Testis (tissue), 3 donors: ENCODE data around the gene MAP1LC3B. TPM values are rescaled to one million over a fixed set of nuclear protein-coding genes. Genes with fewer than 3 reads are reported as not detected.

ENCODE experiments used
- DNase-seq: peaks from one replicate; pipeline ENCODE4 v3.0.0-alpha.2; 2019
- H3K27ac ChIP-seq, 2 donors: fragments of 200-600 bp; sonication (generic); one replicate each; pipeline ENCODE4 v1.5.1; 2019
- H3K27me3 ChIP-seq: fragments of 200-600 bp; sonication (generic); one replicate; pipeline ENCODE4 v1.5.1; 2019
- H3K36me3 ChIP-seq: fragments of 200-600 bp; sonication (generic); one replicate; pipeline ENCODE4 v1.5.1; 2017; ENCODE audit warnings: low read depth; ENCODE audit errors: missing control alignments
- H3K4me1 ChIP-seq: fragments of 200-600 bp; sonication (generic); one replicate; pipeline ENCODE4 v1.5.1; 2019
- H3K4me3 ChIP-seq, 2 donors: fragments of 200-600 bp; sonication (generic); one replicate each; pipeline ENCODE4 v1.5.1; 2017 to 2019
- H3K9me3 ChIP-seq: fragments of 200-600 bp; sonication (generic); one replicate; pipeline ENCODE4 v1.5.1; 2017
- CTCF ChIP-seq, 3 experiments: fragments of 450-650 bp in 2 of 3; fragments of 200-600 bp in 1 of 3; sonication (generic) in 1 of 3; IDR thresholded peaks; one replicate each; pipeline ENCODE4 v1.5.1; 2016 to 2019; ENCODE audit warnings: antibody characterized with exemption in 3 of 3, mild to moderate bottlenecking in 2 of 3, moderate library complexity in 1 of 3
- POLR2A ChIP-seq: fragments of 450-650 bp; IDR thresholded peaks from one replicate; pipeline ENCODE4 v1.6.1; 2017; ENCODE audit warnings: antibody characterized with exemption, mild to moderate bottlenecking, moderate library complexity
- WGBS, 2 donors: methylation state at CpG; one replicate each; pipeline ENCODE4 v1.1.5; 2018; 5-methylcytosine and 5-hydroxymethylcytosine counted together
- intact Hi-C: fragments of 100-400 bp; cut with DNase I; formaldehyde crosslinking; loops from one replicate; pipeline ENCODE4 v1.15.1; 2023; ENCODE audit warnings: low total_unique reads
- polyA plus RNA-seq: library from polyadenylated mRNA; stranded (reverse); fragments of 350-450 nt; fragmentation: Illumina TruSeq; extraction: RNeasy Lipid Tissue Mini Kit (QIAGEN cat#74804); gene quantifications from one replicate; pipeline ENCODE4 v1.2.3, GENCODE V29; 2014; ENCODE audit warnings: low read depth, low replicate concordance; ENCODE audit not compliant: insufficient read depth
- total RNA-seq, 2 donors: library from RNA; depleted of rRNA; stranded (reverse); fragments of >200 nt; gene quantifications; one replicate each; pipeline ENCODE4 v1.2.3, GENCODE V29; 2016

Gene MAP1LC3B
- total and polyA plus RNA-seq, 3 donors from 2014 or later: 69.1 to 114 (median 73.1) TPM

DNA sequence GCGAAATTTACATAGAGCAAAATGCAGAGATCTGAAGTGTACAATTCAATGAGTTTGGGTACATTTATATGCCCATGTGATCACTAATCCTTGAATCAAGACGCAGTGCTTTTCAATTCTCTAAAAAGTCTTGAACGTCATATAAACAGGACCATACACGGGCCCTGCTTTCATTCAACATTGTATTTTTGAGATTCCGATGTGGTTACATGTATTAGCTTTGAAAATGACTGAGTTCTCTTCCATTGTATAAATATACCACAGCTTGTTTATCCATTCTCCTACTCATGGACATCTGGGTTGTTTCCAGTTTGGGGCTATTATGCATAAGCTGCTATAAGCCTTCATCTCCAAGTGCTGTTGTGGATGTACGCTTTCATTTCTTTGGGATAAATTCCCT lies 55.2 kb downstream of the MAP1LC3B start:
- WGBS, 2 donors: 93 to 95% methylated on average over 6 of the region's 6 CpGs
- intact Hi-C loops: no loop called here

DNA sequence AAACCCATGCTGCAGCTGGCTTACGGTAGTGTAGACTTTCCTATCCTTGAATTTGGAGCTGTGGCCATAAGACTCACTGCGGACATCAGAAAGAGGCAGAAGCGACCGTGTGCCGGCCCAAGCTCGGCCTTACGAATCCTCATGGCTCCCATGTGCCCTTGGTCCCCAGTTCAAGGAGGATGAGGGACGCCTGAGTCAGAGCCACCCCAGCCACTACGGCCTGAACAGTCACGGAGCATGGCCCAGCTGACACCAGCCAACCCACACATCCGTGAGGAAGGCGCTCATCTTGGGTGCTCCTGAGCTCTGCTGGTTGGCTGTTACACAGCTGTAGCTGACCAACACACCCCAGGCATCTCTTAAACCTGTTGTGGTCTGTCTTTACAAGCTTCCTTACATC lies 56.7 kb downstream of the MAP1LC3B start:
- no peak overlapping the region for H3K27ac ChIP-seq
- no peak overlapping the region for H3K4me3 ChIP-seq
- H3K9me3 ChIP-seq: no peaks in the 10 kb centered on the region
- H3K4me1 ChIP-seq: no peaks in the 10 kb centered on the region
- no peaks in the 10 kb centered on the region for H3K27me3 ChIP-seq
- intact Hi-C loops: no loop called here
- no peak for DNase-seq
- no peaks in the 10 kb centered on the region for H3K36me3 ChIP-seq
- 90 to 95% methylated on average over 8 to 12 of the region's 12 CpGs for WGBS, 2 donors
- TF ChIP-seq POLR2A (no peak), CTCF (IDR thresholded peaks at IDR 0.05) (no peak)

More for the DNA sequence above, 55.2 kb downstream of the MAP1LC3B start:
- Histone ChIP-seq H3K27me3 (no peaks in the 10 kb centered on the region), H3K4me1 (no peaks in the 10 kb centered on the region), H3K36me3 (no peaks in the 10 kb centered on the region), H3K27ac (no peak overlapping the region), H3K9me3 (no peaks in the 10 kb centered on the region), H3K4me3 (no peak overlapping the region)
- no peak for TF ChIP-seq POLR2A
- TF ChIP-seq CTCF (IDR thresholded peaks at IDR 0.05): no peak
- no peak for DNase-seq

- intact Hi-C loops: no loop called here
- no peaks in the 10 kb centered on the region for H3K4me1 ChIP-seq
- H3K27ac ChIP-seq: no peak overlapping the region
- no peaks in the 10 kb centered on the region for H3K27me3 ChIP-seq
- DNase-seq: no peak
- H3K36me3 ChIP-seq: no peaks in the 10 kb centered on the region
- no peaks in the 10 kb centered on the region for H3K9me3 ChIP-seq
- no peak overlapping the region for H3K4me3 ChIP-seq
- TF ChIP-seq POLR2A (no peak), CTCF (IDR thresholded peaks at IDR 0.05) (no peak)
- 85 to 90% methylated on average over 18 of the region's 18 CpGs for WGBS, 2 donors
Measured at GRCh38 chr16:87451563-87452210, 59.6 kb downstream of the MAP1LC3B start.

GRCh38 chr16:87453326-87453725 lies 61.2 kb downstream of the MAP1LC3B start:
- WGBS, 2 donors: 90 to 92% methylated on average over 10 to 14 of the region's 14 CpGs
- Histone ChIP-seq H3K27me3 (no peaks in the 10 kb centered on the region), H3K27ac (no peak overlapping the region), H3K9me3 (no peaks in the 10 kb centered on the region), H3K4me1 (no peaks in the 10 kb centered on the region), H3K4me3 (no peak overlapping the region), H3K36me3 (no peaks in the 10 kb centered on the region)
- DNase-seq: no peak
- intact Hi-C loops: no loop called here
- TF ChIP-seq POLR2A (no peak), CTCF (IDR thresholded peaks at IDR 0.05) (no peak)

Other genes starting within 250 kb of the MAP1LC3B start
- 10 to 100 TPM; 53.1 to 71.9 TPM for gene C16orf95, start 74.9 kb upstream of the MAP1LC3B start, total RNA-seq
- 203 TPM for gene C16orf95, start 74.9 kb upstream of the MAP1LC3B start, polyA plus RNA-seq
- gene FBXO31, start 8.6 kb upstream of the MAP1LC3B start, total RNA-seq: 100 to 1,000 TPM; 115 to 215 TPM
- gene FBXO31, start 8.6 kb upstream of the MAP1LC3B start, polyA plus RNA-seq: 73.9 TPM
- 10 to 100 TPM; 82.3 to 94.0 TPM for gene ZCCHC14, start 100.7 kb downstream of the MAP1LC3B start, total RNA-seq
- gene ZCCHC14, start 100.7 kb downstream of the MAP1LC3B start, polyA plus RNA-seq: 130 TPM
- gene JPH3, start 210.2 kb downstream of the MAP1LC3B start, total RNA-seq: 1 to 10 TPM; 8.3 to 8.7 TPM
- gene JPH3, start 210.2 kb downstream of the MAP1LC3B start, polyA plus RNA-seq: 3.2 TPM